HG02763 (cell line): ENCODE data around the gene TMC2.
"Not testable (repeated sequence)": the region's sequence is repeated elsewhere in the genome, so short reads cannot be mapped to it uniquely, and the experiment has no call there.

Experiments
- ATAC-seq: cut with Tn5 transposase; IDR thresholded peaks from one replicate; pipeline ENCODE4 v1.9.1; 2021; ENCODE audit warnings: mild to moderate bottlenecking, moderate library complexity; ENCODE audit not compliant: unreplicated experiment

Gene TMC2

DNA sequence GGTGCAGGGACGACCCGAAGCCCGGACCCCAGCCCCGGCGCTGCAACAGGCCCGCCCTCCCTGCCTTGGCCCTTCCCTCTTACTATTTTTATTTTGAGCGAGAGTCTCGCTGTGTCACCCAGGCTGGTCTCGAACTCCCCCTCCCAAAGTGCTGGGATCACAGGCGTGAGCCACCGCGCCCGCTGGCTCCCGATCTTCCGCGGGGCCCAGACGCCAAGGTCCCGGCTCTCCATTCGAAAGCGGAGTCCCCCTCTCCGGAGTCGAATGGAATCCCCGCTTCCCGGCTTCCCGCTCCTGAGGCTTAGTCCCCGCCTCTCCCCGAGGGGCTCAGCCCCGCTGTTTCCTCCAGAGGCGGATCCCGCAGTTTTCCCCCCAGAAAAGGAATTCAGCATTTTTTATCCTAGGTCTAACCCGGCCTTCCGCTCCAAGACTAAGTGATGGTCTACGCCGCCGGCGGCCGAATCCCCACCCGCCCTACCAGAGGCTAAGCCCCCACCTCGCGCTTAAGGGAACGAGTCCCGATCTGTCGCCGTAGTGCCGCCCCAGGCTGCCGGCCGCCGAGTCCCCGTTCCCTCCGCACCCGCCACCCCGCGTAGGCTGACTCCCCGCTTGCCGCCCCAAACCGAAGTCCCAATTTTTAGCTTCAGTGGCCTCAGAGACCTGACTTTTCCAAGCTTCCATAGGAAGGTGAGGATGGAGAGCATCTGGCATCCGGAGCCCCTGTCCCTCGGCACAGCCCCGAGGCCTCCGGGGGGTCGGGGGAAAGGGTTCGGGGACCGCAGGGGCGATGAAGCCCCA, 11.5 kb upstream of the TMC2 start:
- peak; percentile 34 for ATAC-seq

DNA sequence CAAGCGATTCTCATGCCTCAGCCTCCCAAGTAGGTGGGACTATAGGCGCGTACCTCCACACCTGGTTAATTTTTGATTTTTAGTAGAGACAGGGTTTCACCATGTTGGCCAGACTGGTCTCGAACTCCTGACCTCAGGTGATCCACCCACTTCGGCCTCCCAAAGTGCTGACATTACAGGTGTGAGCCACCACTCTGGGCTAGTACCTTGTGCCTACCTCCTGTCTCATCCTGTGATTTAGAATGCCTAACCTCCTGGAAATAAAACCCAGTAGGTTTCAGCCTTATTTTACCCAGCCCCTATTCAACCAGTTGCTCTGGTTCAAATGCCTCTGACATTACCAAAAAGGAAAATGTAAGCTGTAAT, 10.2 kb upstream of the TMC2 start:
- not testable (repeated sequence) for ATAC-seq

DNA sequence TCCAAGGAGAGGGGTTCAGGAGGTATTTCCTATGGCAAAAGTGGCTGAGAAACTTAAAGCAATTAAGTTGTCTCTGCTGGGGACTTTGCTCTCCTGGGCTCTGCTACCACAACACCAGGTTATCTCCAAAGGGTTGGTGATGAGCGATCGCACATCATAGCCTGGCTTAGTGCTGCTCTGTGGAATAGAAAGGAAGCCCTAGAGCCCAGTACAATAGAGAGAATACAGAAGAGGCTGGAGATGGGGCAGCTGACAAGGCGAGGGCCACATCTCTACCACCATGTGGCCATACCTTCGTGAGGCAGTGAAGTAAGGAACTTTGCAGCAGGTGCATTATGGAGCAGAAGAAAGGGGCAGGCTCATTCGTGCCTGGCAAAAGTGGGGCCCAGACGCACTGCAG, 8.6 kb upstream of the TMC2 start:
- no peak for ATAC-seq

DNA sequence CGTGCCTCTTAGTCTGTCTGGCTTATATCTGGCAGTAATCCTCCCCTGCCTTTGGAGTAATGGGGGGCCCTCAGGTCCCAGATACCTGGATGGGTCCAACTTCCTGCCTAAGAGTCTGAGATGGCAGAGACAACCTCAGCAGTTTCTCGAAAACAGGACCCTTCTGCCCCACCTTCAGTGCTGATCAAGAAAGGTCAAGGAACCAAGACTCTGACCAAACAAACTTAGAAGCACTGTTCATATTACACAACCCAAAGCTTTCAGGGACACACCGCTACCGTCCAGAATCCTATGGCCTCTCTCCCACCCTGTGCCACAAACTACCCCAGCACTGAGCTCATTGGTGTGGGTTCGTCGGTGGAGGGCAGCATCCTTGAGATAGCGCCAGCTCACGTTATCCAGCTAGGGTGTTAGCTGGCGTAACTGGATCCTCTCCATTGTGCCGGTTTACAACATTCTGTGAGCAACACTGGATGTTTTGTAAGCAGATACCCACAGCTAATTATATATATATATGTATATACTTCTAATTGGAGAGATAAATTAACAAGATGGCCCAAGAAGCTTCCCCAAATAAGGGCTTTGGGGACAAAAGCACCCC, 7.6 kb upstream of the TMC2 start:
- ATAC-seq: no peak

DNA sequence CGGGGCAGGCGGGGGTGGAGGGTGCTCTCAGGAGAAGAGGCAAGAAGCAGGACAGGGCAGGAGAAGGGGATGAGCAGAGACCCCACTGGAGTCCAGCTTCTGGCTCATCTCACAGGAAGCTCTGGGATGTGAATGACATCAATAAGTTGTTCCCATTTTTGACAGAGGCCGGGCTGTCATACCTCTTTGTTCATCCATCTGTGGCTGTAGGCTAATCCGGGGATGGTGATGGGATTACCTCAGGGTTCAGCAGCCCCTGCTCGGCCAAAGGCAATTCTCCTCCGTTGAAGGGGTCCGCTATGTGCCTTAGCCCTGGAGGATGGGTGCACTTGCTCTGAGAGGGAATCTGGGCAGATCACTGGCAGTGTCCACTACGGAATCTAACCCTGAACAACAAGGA, 3.3 kb upstream of the TMC2 start:
- no peak for ATAC-seq

DNA sequence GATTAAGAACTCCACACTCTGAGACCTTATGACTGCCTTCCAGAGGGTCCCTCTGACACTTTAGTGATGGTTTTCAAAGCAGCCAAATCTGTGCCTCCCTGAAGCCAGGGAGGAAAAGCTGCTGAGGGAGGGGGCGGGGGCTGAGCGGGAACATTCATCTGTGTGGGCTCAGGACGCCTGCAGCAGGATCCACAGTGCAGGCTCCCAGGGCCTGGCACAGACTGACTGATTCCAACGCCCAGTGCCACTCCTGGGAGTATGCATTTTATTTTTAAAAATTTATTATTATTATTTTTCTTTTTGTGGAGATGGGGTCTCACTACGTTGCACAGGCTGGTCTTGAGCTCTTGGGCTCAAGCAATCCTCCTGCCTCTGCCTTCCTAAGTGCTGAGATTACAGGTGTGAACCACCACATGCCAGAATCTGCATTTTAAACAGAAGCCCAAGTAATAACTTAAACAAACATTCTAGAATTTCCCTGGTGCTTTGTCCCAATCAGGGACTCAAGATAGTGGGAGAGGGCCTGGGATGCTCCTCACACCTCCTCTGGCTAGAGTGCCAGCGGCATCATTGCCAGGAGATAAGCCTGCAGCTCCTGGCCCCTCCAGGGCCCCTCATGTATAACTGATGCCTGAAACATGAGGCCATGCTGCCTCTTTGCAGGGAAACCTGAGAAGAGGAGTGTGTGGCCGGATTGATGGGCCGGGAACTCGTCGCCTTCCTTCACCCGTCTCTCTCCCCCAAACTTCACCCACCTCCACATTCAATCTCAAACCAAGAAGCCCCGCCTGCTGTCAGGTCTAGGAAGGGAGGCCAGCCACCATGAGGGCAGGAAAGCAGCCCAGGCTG, 438 bp upstream of the TMC2 start:
- no peak for ATAC-seq

DNA sequence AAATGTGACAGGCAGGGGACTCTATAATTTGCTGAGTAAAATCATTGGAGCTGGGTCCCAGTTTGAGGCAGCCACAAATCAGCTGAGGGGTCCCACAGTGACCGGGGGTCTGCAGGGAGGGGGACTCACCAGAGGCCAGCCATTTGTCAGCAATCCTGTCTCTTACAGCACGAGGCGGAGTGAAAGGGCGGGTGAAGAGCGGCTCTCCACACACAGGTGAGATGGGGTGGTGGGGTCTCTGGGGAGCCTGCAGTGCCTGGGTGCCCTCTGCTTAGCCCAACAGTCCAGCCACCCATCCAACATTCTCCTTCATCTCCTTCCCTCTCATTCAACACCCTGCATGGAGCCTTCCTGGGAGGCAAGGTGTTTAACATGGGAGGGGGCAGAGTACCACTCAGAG, 728 bp downstream of the TMC2 start:
- ATAC-seq: no peak

DNA sequence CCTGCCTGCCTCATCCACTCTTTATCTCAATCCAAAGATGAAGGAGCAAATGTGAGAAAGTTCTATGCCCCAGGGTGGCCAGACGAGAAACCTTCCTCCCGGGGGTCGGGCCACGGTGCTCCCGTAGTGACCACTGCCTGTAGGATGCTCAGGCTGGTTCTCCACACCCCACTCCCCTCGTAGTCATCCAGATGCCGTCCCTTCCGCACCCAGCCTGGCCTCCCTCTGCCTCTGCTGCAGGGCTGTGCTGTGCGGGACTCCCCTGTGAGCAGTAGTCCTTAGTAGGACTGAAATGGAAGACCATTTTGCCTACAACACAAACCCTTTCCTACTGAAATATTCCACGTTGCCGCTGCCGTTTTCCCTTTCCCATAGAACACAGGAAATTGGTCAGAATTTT, 2.0 kb downstream of the TMC2 start:
- no peak for ATAC-seq

DNA sequence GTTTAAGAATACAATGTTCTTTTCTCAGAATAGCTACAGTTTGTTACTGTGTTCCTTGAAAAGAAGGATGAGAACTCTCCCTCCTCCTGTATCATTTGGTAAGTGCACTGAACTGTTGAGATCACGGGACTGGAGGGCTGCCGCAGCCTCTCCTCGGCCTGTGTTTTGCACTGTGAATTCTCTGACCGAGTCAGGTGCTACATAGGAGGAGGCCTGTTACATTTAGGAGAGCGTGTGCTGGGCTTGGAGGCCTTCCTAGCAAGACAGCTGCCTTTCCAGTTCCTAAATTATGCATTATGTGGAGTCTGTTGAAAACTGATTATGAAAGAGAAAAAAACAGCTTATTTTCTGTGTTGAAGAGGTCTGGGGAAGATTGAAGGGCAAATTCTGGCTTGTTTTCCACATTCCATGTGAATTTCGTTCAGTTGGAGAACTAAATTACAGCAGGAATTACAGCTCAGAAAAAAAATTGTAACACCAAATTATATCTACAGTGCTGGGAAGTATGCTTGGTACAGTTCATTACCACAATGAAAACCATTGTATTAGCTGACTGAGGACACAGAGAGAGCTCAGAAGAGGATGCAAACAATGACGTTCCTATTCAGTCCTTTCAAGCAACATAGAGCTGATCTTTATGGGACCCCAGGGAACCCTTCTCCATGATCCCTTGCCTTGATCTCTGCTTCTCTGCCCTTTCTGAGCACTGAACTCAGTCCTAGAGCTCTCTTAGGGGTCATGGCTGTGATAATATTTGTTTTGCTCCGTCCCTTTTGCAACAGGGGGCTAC, 2.8 kb downstream of the TMC2 start:
- ATAC-seq: no peak

DNA sequence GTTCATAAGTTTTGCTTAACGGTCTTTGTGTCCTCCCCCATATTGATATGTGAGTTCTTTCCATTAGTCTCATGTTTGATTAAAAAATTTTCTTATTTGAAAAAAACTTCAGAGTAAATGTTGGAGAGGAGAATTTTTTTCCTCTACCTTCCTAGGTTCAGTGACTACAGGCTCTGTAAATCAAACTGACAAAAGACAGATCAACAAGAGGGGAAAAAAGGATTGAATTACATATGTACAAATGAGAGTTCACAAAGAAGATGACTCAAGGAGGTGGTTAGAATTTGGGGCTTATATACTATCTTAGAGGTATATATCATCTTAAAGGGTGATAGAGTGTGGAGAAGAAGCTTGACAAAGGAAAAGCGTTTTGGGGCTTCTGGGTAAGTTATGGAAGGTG, 5.6 kb downstream of the TMC2 start:
- ATAC-seq: no peak

DNA sequence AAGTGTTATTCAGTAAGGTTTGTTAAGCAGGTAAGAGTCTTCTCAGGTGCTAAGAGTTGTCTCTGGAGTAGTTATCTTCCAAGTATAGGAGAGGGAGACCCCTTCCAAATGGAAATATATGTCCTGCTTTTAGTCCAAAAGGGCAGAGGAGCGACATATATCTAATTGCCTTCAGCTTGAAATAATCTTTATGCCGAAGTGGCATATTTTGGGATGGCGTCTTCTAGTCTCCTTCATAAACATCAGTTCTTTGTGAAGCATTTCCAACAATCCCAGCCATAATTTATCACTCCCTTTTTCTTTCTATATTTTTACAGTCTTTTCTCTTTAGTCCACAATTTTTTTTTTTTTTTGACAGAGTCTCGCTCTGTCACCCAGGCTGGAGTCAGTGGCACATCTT, 6.0 kb downstream of the TMC2 start:
- no peak for ATAC-seq

DNA sequence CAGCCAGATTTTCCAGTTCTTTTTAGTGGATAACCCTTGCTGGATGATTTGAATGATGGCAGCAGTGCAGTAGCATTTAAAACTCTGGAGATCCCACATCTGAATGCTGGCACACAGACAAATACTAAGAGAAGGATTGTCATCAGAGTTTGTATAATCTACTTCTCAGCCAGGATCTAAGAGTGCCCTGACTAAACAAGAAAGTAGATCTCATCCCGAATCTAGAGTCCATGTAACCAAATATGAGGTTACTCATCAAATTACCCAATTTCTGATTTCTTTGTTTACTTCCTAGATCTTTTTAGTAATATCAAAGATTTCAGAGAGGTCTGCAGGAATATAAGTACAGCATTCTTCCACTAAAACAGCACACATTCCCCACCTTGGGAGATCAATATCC, 7.8 kb downstream of the TMC2 start:
- no peak for ATAC-seq

DNA sequence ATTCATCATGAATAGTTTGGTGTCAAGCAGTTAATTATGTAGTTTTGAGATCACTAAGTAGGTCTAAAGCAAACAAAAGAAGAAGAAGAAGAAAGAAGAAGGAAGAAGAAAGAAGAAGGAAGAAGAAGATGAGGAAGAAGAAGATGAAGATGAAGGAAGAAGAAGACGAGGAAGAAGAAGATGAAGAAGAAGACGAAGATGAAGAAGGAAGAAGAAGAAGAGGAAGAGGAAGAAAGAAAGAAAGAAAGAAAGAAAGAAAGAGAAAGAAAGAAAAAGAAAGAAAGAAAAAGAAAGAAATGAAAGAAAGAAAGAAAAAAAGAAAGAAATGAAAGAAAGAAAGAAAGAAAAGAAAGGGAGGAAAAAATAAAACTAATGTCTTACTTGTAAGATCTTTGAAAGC, 9.2 kb downstream of the TMC2 start:
- ATAC-seq: no peak

DNA sequence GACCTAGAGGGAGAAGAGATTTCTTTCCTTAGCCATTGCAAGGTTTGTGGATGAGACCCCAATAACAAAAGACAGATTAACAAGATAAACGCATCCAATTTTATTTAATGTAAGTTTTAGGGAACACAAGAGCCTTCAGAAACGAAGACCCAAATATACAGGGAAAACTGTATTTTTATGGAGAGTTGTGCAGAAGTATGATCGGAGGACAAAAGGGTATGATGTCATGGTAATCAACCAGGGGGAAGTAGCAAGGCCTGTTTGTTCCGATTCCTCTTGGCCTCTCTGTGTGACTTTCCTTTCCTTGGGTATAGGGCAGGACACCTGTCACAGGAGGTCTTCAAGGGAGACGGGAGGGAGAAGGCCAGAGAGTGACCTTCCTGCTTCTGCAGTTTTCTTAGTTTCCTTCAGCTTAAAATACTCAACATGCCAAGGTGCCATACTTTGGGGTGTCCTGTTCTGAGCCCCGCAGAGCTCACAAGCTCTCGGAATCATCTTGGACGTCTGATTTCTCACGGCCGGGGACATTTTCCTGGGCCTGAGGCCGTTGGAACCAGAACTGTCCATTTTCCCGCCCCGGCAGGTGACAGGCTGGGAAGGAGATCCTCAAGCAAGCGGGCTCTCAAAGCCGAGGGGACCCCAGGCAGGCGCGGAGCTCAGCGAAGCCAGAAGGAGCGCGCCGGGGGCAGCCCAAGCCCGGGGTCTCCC, 21.7 kb downstream of the TMC2 start:
- ATAC-seq: no peak

DNA sequence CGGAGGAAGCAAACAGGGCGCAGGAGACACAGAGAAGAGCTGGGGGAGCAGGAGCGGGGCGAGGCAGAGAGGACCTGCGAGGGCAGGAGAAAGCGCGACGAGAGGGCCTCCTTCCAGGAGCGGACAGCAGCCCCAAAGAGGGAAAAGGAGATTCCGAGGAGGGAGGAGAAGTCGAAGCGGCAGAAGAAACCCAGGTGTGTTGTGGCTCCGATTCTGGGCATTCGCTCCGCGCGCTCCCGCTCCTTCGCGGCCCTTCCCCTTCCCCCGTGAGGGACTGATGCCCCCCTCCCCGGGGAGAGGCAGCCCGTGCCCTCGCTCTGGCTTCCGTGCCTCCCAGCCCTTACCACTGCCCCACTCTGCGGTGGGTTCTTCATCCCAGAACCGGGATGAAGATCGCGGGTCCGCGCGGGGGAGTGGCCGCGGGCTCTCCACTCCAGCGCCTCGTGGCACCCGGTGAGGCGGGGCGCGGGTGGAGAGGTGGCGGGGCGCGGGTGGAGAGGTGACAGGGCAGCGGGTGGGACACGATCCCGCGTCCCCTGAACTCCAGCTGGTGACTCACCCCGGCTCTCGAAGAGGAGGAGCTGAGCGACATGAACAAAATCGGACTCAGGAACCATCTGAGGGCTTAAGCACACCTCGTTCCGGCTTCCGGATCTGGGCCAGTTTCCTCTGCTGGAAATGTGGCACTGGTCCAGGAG, 22.4 kb downstream of the TMC2 start:
- no peak for ATAC-seq

DNA sequence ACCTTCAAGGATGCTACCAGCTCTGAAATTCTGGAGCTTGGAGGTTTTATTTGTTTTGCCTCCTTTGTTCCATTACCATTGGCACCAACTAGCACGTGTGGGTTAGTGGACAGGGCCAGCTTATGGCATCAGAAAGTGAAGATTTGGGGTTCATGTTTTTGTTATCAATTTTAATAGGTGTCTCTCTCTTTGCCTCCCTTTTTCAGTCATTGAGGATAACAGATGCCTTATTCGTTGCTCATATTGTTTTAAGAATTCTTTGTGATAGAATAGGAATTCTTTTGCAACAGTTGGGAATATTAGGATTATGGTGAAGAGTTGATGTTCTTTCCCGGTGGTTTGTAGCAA, 22.9 kb downstream of the TMC2 start:
- no peak for ATAC-seq

DNA sequence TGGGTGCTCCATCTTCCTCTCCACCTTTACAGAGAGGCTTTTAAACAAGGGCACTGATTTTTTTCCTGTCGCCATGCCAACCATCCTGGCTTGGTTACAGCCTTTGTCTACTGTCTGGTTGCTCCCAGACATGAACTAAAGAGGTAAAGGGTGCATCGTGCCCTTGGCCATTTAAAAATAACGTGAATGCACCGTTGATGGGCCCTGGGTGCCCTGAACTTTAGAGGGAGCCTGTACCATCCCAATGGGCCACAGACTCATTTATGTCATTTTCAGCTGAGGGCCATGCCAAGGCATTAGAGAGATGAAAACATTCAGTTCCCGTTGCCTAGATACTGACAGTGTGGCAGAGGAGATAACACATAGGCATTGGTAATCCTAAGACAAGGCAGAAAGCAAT, 23.3 kb downstream of the TMC2 start:
- no peak for ATAC-seq

DNA sequence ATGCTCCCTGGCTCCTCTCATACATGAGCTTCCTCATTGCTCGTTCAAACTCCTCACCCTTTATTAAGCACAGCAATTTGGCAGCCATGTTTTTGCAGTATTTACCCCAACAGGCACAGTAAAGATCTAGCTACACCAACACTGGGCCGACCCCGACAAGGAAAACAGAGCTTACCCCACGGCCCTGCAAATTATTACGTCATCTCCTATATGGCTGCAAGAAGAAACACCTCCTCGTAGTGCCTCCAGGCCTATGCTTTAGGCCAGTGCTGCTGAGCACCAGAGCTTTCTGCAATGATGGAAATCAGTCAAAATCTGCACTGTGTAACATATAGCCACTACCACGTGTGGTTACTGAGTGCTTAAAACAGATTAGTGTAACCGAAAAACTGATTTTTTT, 26.7 kb downstream of the TMC2 start:
- no peak for ATAC-seq

DNA sequence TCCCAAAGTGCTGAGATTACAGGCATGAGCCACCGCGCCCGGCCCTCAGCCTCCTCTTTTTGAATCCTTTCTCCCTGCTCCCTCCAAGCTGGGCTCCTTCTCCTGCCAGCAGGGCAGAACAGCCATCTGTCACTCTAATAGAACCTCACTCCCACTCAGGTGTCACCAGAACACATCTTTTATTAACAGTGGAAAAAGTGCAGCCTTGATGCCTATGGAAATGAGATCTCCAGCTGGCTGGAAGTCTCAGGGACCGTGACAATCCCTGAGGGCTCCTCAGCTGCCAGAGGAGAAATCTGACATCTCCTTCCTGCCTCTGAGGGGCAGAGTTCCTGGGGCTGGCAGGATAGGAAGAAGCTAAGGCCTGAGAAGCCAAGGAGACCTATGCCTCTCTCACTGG, 28.0 kb downstream of the TMC2 start:
- no peak for ATAC-seq

DNA sequence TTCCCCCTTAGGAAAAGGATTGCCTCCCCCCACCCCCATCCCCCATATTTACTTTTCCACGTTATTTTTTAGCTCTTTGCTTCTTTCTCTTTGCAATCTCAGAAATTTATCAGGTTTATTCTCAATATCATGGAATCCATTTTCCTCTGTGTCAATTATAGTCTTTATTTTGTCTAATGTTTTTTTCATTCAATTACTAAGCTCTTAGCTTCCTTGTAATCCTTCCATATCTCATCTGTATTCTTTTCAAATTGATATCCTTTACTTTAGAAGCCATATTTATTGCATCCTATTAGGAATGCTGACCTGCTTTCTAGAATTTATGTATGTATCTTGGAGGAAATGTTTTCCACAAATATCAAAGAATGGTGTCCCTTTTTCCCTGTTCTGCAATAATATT, 39.3 kb downstream of the TMC2 start:
- ATAC-seq: no peak
